Measurements from ENCODE around the gene PHC2.

DNA sequence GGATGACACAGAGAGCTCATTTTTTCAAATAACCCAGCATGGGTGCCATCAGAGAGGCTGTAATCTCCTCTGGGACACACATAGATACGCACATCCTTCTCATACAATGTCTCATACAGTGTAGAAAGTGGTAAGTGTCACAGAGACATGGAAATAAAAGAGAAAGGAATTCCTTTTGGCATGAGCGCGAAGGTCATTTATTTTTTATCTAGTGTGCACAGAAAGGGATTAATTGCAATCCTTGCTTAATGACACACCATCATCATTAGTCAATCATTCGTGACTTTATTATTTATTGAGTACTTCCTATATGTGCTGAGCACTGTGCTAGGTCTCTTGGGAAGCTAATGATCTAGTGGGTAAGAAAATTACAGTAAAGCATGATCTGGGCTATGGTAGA, 46.6 kb upstream of the PHC2 start:
- TF ChIP-seq POLR2A (IDR thresholded peaks at IDR 0.05) (no peak), POLR2AphosphoS5 (IDR thresholded peaks at IDR 0.05) (no peak), EP300 (IDR thresholded peaks at IDR 0.05) (no peak)
- TF ChIP-seq, protein P1, sequence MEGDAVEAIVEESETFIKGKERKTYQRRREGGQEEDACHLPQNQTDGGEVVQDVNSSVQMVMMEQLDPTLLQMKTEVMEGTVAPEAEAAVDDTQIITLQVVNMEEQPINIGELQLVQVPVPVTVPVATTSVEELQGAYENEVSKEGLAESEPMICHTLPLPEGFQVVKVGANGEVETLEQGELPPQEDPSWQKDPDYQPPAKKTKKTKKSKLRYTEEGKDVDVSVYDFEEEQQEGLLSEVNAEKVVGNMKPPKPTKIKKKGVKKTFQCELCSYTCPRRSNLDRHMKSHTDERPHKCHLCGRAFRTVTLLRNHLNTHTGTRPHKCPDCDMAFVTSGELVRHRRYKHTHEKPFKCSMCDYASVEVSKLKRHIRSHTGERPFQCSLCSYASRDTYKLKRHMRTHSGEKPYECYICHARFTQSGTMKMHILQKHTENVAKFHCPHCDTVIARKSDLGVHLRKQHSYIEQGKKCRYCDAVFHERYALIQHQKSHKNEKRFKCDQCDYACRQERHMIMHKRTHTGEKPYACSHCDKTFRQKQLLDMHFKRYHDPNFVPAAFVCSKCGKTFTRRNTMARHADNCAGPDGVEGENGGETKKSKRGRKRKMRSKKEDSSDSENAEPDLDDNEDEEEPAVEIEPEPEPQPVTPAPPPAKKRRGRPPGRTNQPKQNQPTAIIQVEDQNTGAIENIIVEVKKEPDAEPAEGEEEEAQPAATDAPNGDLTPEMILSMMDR (IDR thresholded peaks at IDR 0.05) = no peak
